Peyer's patch (tissue), 4 donors: ENCODE results near the gene SPTA1. TPM values are rescaled to one million over a fixed set of nuclear protein-coding genes. Genes with fewer than 3 reads are reported as not detected.

ENCODE experiments used
- DNase-seq, 3 donors: peaks; one replicate each; pipeline ENCODE4 v3.0.0-alpha.2; 2017 to 2019
- H3K27ac ChIP-seq, 4 donors: fragments of 200-600 bp; sonication (generic); one replicate each; pipeline ENCODE4 v1.5.1; 2016 to 2019
- H3K27me3 ChIP-seq, 2 donors: fragments of 200-600 bp; sonication (generic); one replicate each; pipeline ENCODE4 v1.5.1; 2019
- H3K36me3 ChIP-seq, 3 donors: fragments of 200-600 bp; sonication (generic); one replicate each; pipeline ENCODE4 v1.5.1; 2016 to 2019
- H3K4me1 ChIP-seq, 4 donors: fragments of 200-600 bp; sonication (generic); one replicate each; pipeline ENCODE4 v1.5.1; 2016 to 2019
- H3K4me3 ChIP-seq, 4 donors: fragments of 200-600 bp; sonication (generic); 1 replicate in 3 of 4; 2 replicates in 1 of 4; pipeline ENCODE4 v1.5.1; 2016 to 2019; ENCODE audit warnings: mild to moderate bottlenecking in 1 of 4
- H3K9me3 ChIP-seq, 4 donors: fragments of 200-600 bp; sonication (generic); one replicate each; pipeline ENCODE4 v1.5.1; 2016 to 2019; ENCODE audit warnings: mild to moderate bottlenecking in 1 of 4
- POLR2A ChIP-seq, 2 donors: fragments of 450-650 bp; IDR thresholded peaks; one replicate each; pipeline ENCODE4 v1.5.1; 2017; ENCODE audit warnings: antibody characterized with exemption in 2 of 2, mild to moderate bottlenecking in 2 of 2, moderate library complexity in 2 of 2
- total RNA-seq, 4 donors: library from RNA; depleted of rRNA; stranded (reverse); fragments of >200 nt; gene quantifications; one replicate each; pipeline ENCODE4 v1.1.0, GENCODE V29; 2016
- TF ChIP-seq, protein P1 (sequence below), 6 experiments: fragments of 450-650 bp in 4 of 6; fragments of 200-600 bp in 2 of 6; sonication (generic) in 1 of 6; IDR thresholded peaks; one replicate each; pipeline ENCODE4 v1.5.1; 2017 to 2019; ENCODE audit warnings: antibody characterized with exemption in 6 of 6, mild to moderate bottlenecking in 3 of 6, moderate library complexity in 1 of 6

SPTA1 gene
- total RNA-seq, 4 donors from 2014 or later: not detected

DNA sequence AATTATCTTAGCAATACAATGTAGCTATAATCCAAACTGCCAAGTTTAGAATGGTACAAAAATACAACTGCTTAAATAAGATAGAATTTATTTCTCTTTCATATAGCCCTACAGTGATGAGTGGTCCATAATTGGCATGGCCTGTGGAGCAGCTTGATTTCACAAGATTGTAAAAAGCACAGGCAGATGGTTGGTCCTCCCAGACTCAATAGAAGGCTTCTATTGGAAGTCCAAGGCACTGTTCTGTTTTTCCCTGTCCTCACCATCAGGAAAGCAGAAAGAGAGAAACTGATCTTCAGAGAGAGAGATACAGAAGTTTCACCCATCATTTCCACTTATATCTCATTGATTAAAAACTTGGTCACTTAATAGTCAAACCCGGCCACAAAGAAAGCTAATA lies 114.3 kb downstream of the SPTA1 start:
- Histone ChIP-seq H3K4me3 (no peak overlapping the region), H3K9me3 (no peaks in the 10 kb centered on the region), H3K27ac (no peak overlapping the region), H3K4me1 (no peaks in the 10 kb centered on the region), H3K27me3 (no peaks in the 10 kb centered on the region), H3K36me3 (no peaks in the 10 kb centered on the region)
- no peak for DNase-seq
- TF ChIP-seq, protein P1, sequence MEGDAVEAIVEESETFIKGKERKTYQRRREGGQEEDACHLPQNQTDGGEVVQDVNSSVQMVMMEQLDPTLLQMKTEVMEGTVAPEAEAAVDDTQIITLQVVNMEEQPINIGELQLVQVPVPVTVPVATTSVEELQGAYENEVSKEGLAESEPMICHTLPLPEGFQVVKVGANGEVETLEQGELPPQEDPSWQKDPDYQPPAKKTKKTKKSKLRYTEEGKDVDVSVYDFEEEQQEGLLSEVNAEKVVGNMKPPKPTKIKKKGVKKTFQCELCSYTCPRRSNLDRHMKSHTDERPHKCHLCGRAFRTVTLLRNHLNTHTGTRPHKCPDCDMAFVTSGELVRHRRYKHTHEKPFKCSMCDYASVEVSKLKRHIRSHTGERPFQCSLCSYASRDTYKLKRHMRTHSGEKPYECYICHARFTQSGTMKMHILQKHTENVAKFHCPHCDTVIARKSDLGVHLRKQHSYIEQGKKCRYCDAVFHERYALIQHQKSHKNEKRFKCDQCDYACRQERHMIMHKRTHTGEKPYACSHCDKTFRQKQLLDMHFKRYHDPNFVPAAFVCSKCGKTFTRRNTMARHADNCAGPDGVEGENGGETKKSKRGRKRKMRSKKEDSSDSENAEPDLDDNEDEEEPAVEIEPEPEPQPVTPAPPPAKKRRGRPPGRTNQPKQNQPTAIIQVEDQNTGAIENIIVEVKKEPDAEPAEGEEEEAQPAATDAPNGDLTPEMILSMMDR (IDR thresholded peaks at IDR 0.05): no peak
- TF ChIP-seq POLR2A (IDR thresholded peaks at IDR 0.05): no peak

DNA sequence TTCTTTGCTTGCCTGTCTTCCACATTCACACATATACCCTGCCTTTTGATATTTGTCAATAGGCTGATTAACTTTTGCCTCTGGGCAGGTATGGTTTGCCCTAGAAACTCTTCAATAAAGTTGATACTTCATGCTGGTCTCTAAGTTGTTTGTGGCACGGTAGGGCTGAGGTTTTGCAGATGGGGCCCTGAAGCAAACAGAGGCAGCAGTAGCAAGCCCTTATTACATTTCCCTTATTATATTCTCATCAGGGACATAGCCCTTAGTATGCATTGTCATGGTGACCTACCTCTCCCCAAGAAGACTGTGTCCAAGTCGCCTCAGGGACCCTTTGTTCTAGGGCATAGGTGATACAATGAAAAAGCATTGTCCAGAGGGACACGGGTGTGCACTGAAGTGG lies 116.0 kb downstream of the SPTA1 start, which contains the start of gene OR6P1:
OR6P1 (minus strand) TSS at position 101 of the 400 bp plus-strand sequence. CDS start 6,976 bp downstream, outside the sequence.
- no peak for DNase-seq
- H3K27ac ChIP-seq: no peak within 1 kb of the TSS
- H3K36me3 ChIP-seq: no peaks in the 10 kb centered on the region
- no peaks in the 10 kb centered on the region for H3K27me3 ChIP-seq
- no peak within 1 kb of the TSS for H3K4me3 ChIP-seq
- TF ChIP-seq POLR2A (IDR thresholded peaks at IDR 0.05): no peak
- H3K9me3 ChIP-seq: no peaks in the 10 kb centered on the region
- H3K4me1 ChIP-seq: no peaks in the 10 kb centered on the region

DNA sequence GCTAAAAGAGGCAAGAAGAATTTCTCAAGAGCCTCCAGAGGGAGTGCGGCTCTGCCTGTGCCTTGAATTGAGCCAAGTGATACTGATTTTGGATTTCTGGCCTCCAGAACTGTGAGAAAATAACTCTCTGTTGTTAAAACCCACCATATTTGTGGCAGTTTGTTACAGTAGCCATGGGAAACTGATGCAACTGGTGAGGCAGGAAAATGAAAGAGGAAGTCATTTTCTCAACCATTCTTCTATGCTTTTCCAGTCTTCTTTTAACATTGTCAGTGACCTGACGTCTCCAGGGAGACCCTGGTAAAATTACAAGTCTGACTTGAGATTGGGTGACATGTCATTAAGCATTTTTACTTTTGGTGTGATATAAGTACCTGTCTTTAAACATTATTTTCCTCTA lies 121.9 kb downstream of the SPTA1 start:
- Histone ChIP-seq H3K27me3 (no peaks in the 10 kb centered on the region), H3K4me1 (no peaks in the 10 kb centered on the region), H3K9me3 (no peaks in the 10 kb centered on the region), H3K27ac (no peak overlapping the region), H3K36me3 (no peaks in the 10 kb centered on the region), H3K4me3 (no peak overlapping the region)
- no peak for DNase-seq
- TF ChIP-seq, protein P1 (IDR thresholded peaks at IDR 0.05): no peak
- no peak for TF ChIP-seq POLR2A (IDR thresholded peaks at IDR 0.05)

DNA sequence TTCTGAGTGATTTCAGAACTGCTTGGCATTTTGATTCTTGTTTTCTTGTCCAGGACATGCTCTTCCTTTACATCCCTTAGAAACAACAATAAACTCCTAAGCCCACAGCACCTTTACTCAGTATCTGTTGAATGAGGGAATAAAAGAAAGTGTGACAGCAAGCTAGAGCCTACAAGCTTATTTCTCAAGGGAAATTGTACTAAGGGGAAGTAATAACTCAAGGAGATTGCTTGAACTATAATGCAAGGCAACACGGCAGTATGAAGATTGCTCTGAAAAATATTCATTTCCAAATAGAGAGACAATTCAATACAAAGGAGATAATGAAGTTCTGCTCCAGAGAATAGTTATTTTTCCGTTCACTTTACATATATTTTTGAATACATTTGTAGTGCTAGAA lies 122.7 kb downstream of the SPTA1 start:
- Histone ChIP-seq H3K9me3 (no peaks in the 10 kb centered on the region), H3K4me1 (no peaks in the 10 kb centered on the region), H3K4me3 (no peak overlapping the region), H3K27me3 (no peaks in the 10 kb centered on the region), H3K27ac (no peak overlapping the region), H3K36me3 (no peaks in the 10 kb centered on the region)
- TF ChIP-seq, protein P1 (IDR thresholded peaks at IDR 0.05): no peak
- no peak for TF ChIP-seq POLR2A (IDR thresholded peaks at IDR 0.05)
- DNase-seq: no peak

Other genes with a start within 250 kb of the SPTA1 start
- gene OR10K1, start 224.9 kb downstream of the SPTA1 start, total RNA-seq: not detected
- not detected for gene OR10R2, start 214.5 kb downstream of the SPTA1 start, total RNA-seq
- gene OR6Y1, start 132.3 kb downstream of the SPTA1 start, total RNA-seq: not detected
- not detected for gene OR6P1, start 116.1 kb downstream of the SPTA1 start, total RNA-seq
- gene OR10X1, start 106.8 kb downstream of the SPTA1 start, total RNA-seq: not detected
- not detected for gene OR10Z1, start 81.4 kb downstream of the SPTA1 start, total RNA-seq
- not detected for gene OR6K2, start 13.9 kb upstream of the SPTA1 start, total RNA-seq
- not detected for gene OR6K3, start 34.0 kb upstream of the SPTA1 start, total RNA-seq
- not detected for gene OR6K6, start 68.0 kb upstream of the SPTA1 start, total RNA-seq
- gene OR6N1, start 85.5 kb upstream of the SPTA1 start, total RNA-seq: not detected
- not detected for gene OR6N2, start 94.5 kb upstream of the SPTA1 start, total RNA-seq
- gene MNDA, start 144.6 kb upstream of the SPTA1 start, total RNA-seq: 1 to 10 TPM in 1 of 4 donors, under 1 TPM in 1, not detected in 2; 0.94 to 9.9 TPM
- 10 to 100 TPM in 1 of 4 donors, 1 to 10 TPM in 3; 1.6 to 32.2 (median 5.3) TPM for gene PYHIN1, start 244.8 kb upstream of the SPTA1 start, total RNA-seq